Liver (tissue), 9 donors: Measurements from ENCODE around the gene TLE2. TPM values are rescaled to one million over a fixed set of nuclear protein-coding genes. Genes with fewer than 3 reads are reported as not detected.

Source experiments
- DNase-seq: peaks from one replicate; pipeline ENCODE4 v3.0.0-alpha.2; 2017; ENCODE audit warnings: low spot score
- H3K27ac ChIP-seq, 2 donors: one replicate each; pipeline ENCODE4 v1.7.0; 2013; ENCODE audit warnings: inconsistent platforms in 2 of 2, low read length in 2 of 2, control low read depth in 1 of 2, low read depth in 1 of 2, mild to moderate bottlenecking in 1 of 2
- H3K27me3 ChIP-seq, 4 donors: one replicate each; pipeline versions ENCODE4 v1.6.1 to v1.7.0; 2013; ENCODE audit warnings: low read length in 3 of 4, inconsistent platforms in 1 of 4, mild to moderate bottlenecking in 1 of 4, moderate library complexity in 1 of 4; ENCODE audit not compliant: control insufficient read depth in 4 of 4, insufficient read depth in 4 of 4
- H3K36me3 ChIP-seq, 4 donors: one replicate each; pipeline versions ENCODE4 v1.6.1 to v1.7.0; 2013; ENCODE audit warnings: low read length in 3 of 4, mild to moderate bottlenecking in 3 of 4, low read depth in 1 of 4, moderate library complexity in 1 of 4; ENCODE audit not compliant: control insufficient read depth in 4 of 4, insufficient read depth in 3 of 4
- H3K4me1 ChIP-seq, 4 donors: one replicate each; pipeline versions ENCODE4 v1.6.1 to v1.7.0; 2013; ENCODE audit warnings: low read length in 3 of 4, mild to moderate bottlenecking in 3 of 4, moderate library complexity in 1 of 4; ENCODE audit not compliant: control insufficient read depth in 4 of 4, insufficient read depth in 4 of 4
- H3K4me3 ChIP-seq, 3 donors: one replicate each; pipeline versions ENCODE4 v1.6.1 to v1.7.0; 2013; ENCODE audit warnings: low read length in 3 of 3, control low read depth in 1 of 3, low read depth in 1 of 3, mild to moderate bottlenecking in 1 of 3
- H3K9ac ChIP-seq, 2 donors: one replicate each; pipeline ENCODE4 v1.7.0; 2013; ENCODE audit warnings: low read length in 2 of 2, mild to moderate bottlenecking in 2 of 2, moderate library complexity in 2 of 2, control low read depth in 1 of 2, low read depth in 1 of 2
- H3K9me3 ChIP-seq, 4 donors: one replicate each; pipeline versions ENCODE4 v1.6.1 to v1.7.0; 2013; ENCODE audit warnings: low read length in 3 of 4; ENCODE audit not compliant: control insufficient read depth in 4 of 4
- ATF3 ChIP-seq: IDR thresholded peaks from 2 replicates; pipeline ENCODE4 v1.6.1; 2016; ENCODE audit warnings: antibody characterized with exemption
- CTCF ChIP-seq: fragments of 150-350 bp; IDR thresholded peaks from 2 replicates; pipeline ENCODE4 v1.5.1; 2017; ENCODE audit warnings: improper control_type of control experiment, low read depth, low read length; ENCODE audit not compliant: missing input control
- EGR1 ChIP-seq, 2 donors: IDR thresholded peaks; 2 replicates each; pipeline ENCODE4 v1.6.1; 2016 to 2018; ENCODE audit warnings: antibody characterized with exemption in 2 of 2, low read depth in 2 of 2
- FOXA1 ChIP-seq: IDR thresholded peaks from 2 replicates; pipeline ENCODE4 v1.6.1; 2016; ENCODE audit warnings: antibody characterized with exemption
- FOXA2 ChIP-seq: IDR thresholded peaks from 2 replicates; pipeline ENCODE4 v1.6.1; 2016; ENCODE audit warnings: antibody characterized with exemption
- GABPA ChIP-seq, 2 donors: IDR thresholded peaks in 1 of 2; conservative IDR thresholded peaks in 1 of 2; 2 replicates each; pipeline ENCODE4 v1.6.1; 2016; ENCODE audit warnings: antibody characterized with exemption in 2 of 2, mild to moderate bottlenecking in 1 of 2, moderate library complexity in 1 of 2
- HNF4A ChIP-seq, 2 donors: conservative IDR thresholded peaks; 2 replicates each; pipeline ENCODE4 v1.6.1; 2016; ENCODE audit warnings: antibody characterized with exemption in 2 of 2, mild to moderate bottlenecking in 2 of 2
- JUND ChIP-seq, 2 donors: IDR thresholded peaks; 2 replicates each; pipeline ENCODE4 v1.6.1; 2016; ENCODE audit warnings: antibody characterized with exemption in 2 of 2
- NR2F2 ChIP-seq: IDR thresholded peaks from 2 replicates; pipeline ENCODE4 v1.6.1; 2016; ENCODE audit warnings: antibody characterized with exemption
- RAD21 ChIP-seq, 2 donors: IDR thresholded peaks; 2 replicates each; pipeline ENCODE4 v1.6.1; 2016; ENCODE audit warnings: antibody characterized with exemption in 2 of 2, mild to moderate bottlenecking in 2 of 2
- REST ChIP-seq: IDR thresholded peaks from 2 replicates; pipeline ENCODE4 v1.6.1; 2016; ENCODE audit warnings: antibody characterized with exemption, mild to moderate bottlenecking
- RXRA ChIP-seq, 2 donors: IDR thresholded peaks; 2 replicates each; pipeline ENCODE4 v1.6.1; 2017 to 2018; ENCODE audit warnings: antibody characterized with exemption in 2 of 2, mild to moderate bottlenecking in 1 of 2
- TAF1 ChIP-seq: conservative IDR thresholded peaks from 2 replicates; pipeline ENCODE4 v1.6.1; 2016; ENCODE audit warnings: antibody characterized with exemption, mild to moderate bottlenecking
- YY1 ChIP-seq: IDR thresholded peaks from 2 replicates; pipeline ENCODE4 v1.6.1; 2016; ENCODE audit warnings: antibody characterized with exemption, mild to moderate bottlenecking
- ZBTB33 ChIP-seq: IDR thresholded peaks from 2 replicates; pipeline ENCODE4 v1.6.1; 2016; ENCODE audit warnings: antibody characterized with exemption
- WGBS: extraction: QIAGEN DNeasy Blood & Tissue Kit; methylation state at CpG from one replicate; pipeline ENCODE4 v1.1.7; 2013; 5-methylcytosine and 5-hydroxymethylcytosine counted together
- polyA plus RNA-seq, 2 donors: library from polyadenylated mRNA; stranded (reverse) in 1 of 2; unstranded in 1 of 2; fragments of 200-250 nt in 1 of 2; fragments of >200 nt in 1 of 2; fragmentation: Nextera tagmentation in 1 of 2; extraction: Ambion mirVana in 1 of 2; gene quantifications; one replicate each; pipeline versions ENCODE4 v1.2.1 to v1.2.3, GENCODE V29; 2013 to 2015
- total RNA-seq, 2 donors: library from RNA; depleted of rRNA; stranded (reverse); fragments of >200 nt; gene quantifications; one replicate each; pipeline ENCODE4 v1.2.3, GENCODE V29; 2014
- donor health status: healthy.
- donor health status: healthy.
- donor health status: healthy.
- donor health status: healthy.
- donor health status: healthy.

Gene TLE2
- total and polyA plus RNA-seq, 4 donors = 3.6 to 9.3 (median 5.8) TPM

- H3K36me3 ChIP-seq = peaks cover 0 to 13% (median 0%) of the 10 kb centered on the region in 4 donors
- H3K27ac ChIP-seq = no peak overlapping the region
- no peak overlapping the region for H3K9ac ChIP-seq
- H3K27me3 ChIP-seq = no peaks in the 10 kb centered on the region
- TF ChIP-seq GABPA (IDR thresholded peaks at IDR 0.05 in 1 of 2, conservative IDR thresholded peaks at IDR 0.05 in 1 of 2) = no peak
- TF ChIP-seq FOXA2 = no peak
- TF ChIP-seq RXRA (IDR thresholded peaks at IDR 0.05) = no peak
- no peak for TF ChIP-seq HNF4A (conservative IDR thresholded peaks at IDR 0.05)
- WGBS = 95% methylated on average over 22 of the region's 22 CpGs
- no peaks in the 10 kb centered on the region for H3K9me3 ChIP-seq
- H3K4me1 ChIP-seq = no peaks in the 10 kb centered on the region
- no peak for DNase-seq
- H3K4me3 ChIP-seq = no peak overlapping the region
Observed at GRCh38 chr19:3015126-3016057, 13.7 kb downstream of the TLE2 start.

- no peaks in the 10 kb centered on the region for H3K27me3 ChIP-seq
Observed at GRCh38 chr19:3014135-3014534, 14.9 kb downstream of the TLE2 start.

More at GRCh38 chr19:3014135-3014534, 14.9 kb downstream of the TLE2 start:
- no peaks in the 10 kb centered on the region for H3K9me3 ChIP-seq
- no peak overlapping the region for H3K4me3 ChIP-seq
- no peak overlapping the region for H3K9ac ChIP-seq
- TF ChIP-seq REST (no peak), NR2F2 (no peak), EGR1 (IDR thresholded peaks at IDR 0.05; ENCODE audit: low read depth in 2 of 2) (no peak), CTCF (no peak), ATF3 (no peak), RAD21 (IDR thresholded peaks at IDR 0.05) (no peak), TAF1 (no peak), FOXA2 (no peak), YY1 (no peak), HNF4A (conservative IDR thresholded peaks at IDR 0.05) (no peak), ZBTB33 (no peak), JUND (IDR thresholded peaks at IDR 0.05) (no peak), FOXA1 (no peak)
- 96% methylated on average over 8 of the region's 8 CpGs for WGBS
- H3K27ac ChIP-seq = no peak overlapping the region
- H3K36me3 ChIP-seq = peaks cover 0 to 13% (median under 1%) of the 10 kb centered on the region in 4 donors
- DNase-seq = no peak
- H3K4me1 ChIP-seq = no peaks in the 10 kb centered on the region
